Spleen (tissue), 11 donors: ENCODE data around the gene NECTIN1. TPM values are rescaled to one million over a fixed set of nuclear protein-coding genes. Genes with fewer than 3 reads are reported as not detected.
"Not testable (repeated sequence)": the region's sequence is repeated elsewhere in the genome, so short reads cannot be mapped to it uniquely, and the experiment has no call there.

Experiments used
- DNase-seq: peaks from one replicate; pipeline ENCODE4 v3.0.0-alpha.2; 2020
- H3K27ac ChIP-seq, 8 donors: fragments of 200-600 bp; sonication (generic) in 7 of 8; 1 replicate in 4 of 8; 2 replicates in 4 of 8; pipeline versions ENCODE4 v1.5.0 to v1.8.0; 2016 to 2021; ENCODE audit warnings: inconsistent platforms in 4 of 8, mild to moderate bottlenecking in 4 of 8, moderate library complexity in 1 of 8
- H3K27me3 ChIP-seq, 7 donors: fragments of 200-600 bp; sonication (generic) in 6 of 7; replicated peaks in 1 of 7; 1 replicate in 4 of 7; 2 replicates in 3 of 7; pipeline versions ENCODE4 v1.5.0 to v1.8.0; 2016 to 2021; ENCODE audit warnings: inconsistent platforms in 3 of 7, mild to moderate bottlenecking in 1 of 7
- H3K36me3 ChIP-seq, 6 donors: fragments of 200-600 bp; sonication (generic) in 5 of 6; 1 replicate in 4 of 6; 2 replicates in 2 of 6; pipeline versions ENCODE4 v1.5.0 to v1.8.0; 2016 to 2021; ENCODE audit warnings: inconsistent platforms in 2 of 6
- H3K4me1 ChIP-seq, 6 donors: fragments of 200-600 bp; sonication (generic) in 5 of 6; 1 replicate in 3 of 6; 2 replicates in 3 of 6; pipeline versions ENCODE4 v1.5.0 to v1.8.0; 2016 to 2021; ENCODE audit warnings: inconsistent platforms in 3 of 6
- H3K4me3 ChIP-seq, 8 donors: fragments of 200-600 bp; sonication (generic) in 7 of 8; 1 replicate in 4 of 8; 2 replicates in 4 of 8; pipeline versions ENCODE4 v1.5.0 to v1.8.0; 2016 to 2021; ENCODE audit warnings: inconsistent platforms in 4 of 8, mild to moderate bottlenecking in 4 of 8, moderate library complexity in 2 of 8
- H3K9me3 ChIP-seq, 8 donors: fragments of 200-600 bp; sonication (generic) in 7 of 8; 1 replicate in 4 of 8; 2 replicates in 4 of 8; pipeline versions ENCODE4 v1.5.0 to v1.8.0; 2016 to 2021; ENCODE audit warnings: inconsistent platforms in 4 of 8
- CTCF ChIP-seq, 11 experiments: fragments of 200-600 bp in 7 of 11; fragments of 450-650 bp in 4 of 11; sonication (generic) in 4 of 11; IDR thresholded peaks in 8 of 11; conservative IDR thresholded peaks in 3 of 11; 1 replicate in 7 of 11; 2 replicates in 4 of 11; pipeline versions ENCODE4 v1.4.0 to v1.8.0; 2016 to 2021; ENCODE audit warnings: antibody characterized with exemption in 11 of 11, inconsistent platforms in 4 of 11, mild to moderate bottlenecking in 1 of 11
- POLR2A ChIP-seq, 3 donors: fragments of 450-650 bp; IDR thresholded peaks; one replicate each; pipeline ENCODE4 v1.5.1; 2017; ENCODE audit warnings: antibody characterized with exemption in 3 of 3, mild to moderate bottlenecking in 1 of 3
- POLR2AphosphoS5 ChIP-seq, 3 donors: sonication (generic); formaldehyde crosslinking; IDR thresholded peaks; one replicate each; pipeline ENCODE4 v1.5.1; 2017; ENCODE audit warnings: antibody characterized with exemption in 3 of 3
- WGBS, 5 donors: extraction: QIAGEN DNeasy Blood & Tissue Kit in 3 of 5; methylation state at CpG; one replicate each; pipeline versions ENCODE4 v1.1.5 to v1.1.7; 2013 to 2018; 5-methylcytosine and 5-hydroxymethylcytosine counted together
- intact Hi-C: fragments of 100-400 bp; cut with DNase I; formaldehyde crosslinking; loops from one replicate; pipeline ENCODE4 v1.15.0; 2023; ENCODE audit warnings: low total_unique reads
- polyA plus RNA-seq, 3 donors: library from polyadenylated mRNA; stranded (reverse); fragments of 200-250 nt; gene quantifications; one replicate each; pipeline ENCODE4 v1.2.1, GENCODE V29; 2013
- total RNA-seq, 7 donors: library from RNA; depleted of rRNA in 3 of 7; stranded (reverse); fragments of >200 nt in 3 of 7; fragmentation: NEBNext Ultra II Directional in 4 of 7; extraction: Animal tissue kit (Norgen Biotek cat#: 25700) in 4 of 7; gene quantifications; one replicate each; pipeline versions ENCODE4 v1.1.0 to v1.2.1, GENCODE V29; 2016 to 2021
- donor health status: healthy with polysubstance abuse.
- donor health status: DM: no; HTN: no; CAD: no; lungs with moderate emphysema.
- donor health status: DM: no; HTN: no; CAD: no.
- donor health status: Bipolar disorder and iron deficiency.
- donor health status: healthy.
- donor health status: DM: no; HTN: no; CAD: no.
- donor health status: DM: yes; HTN: yes; CAD: no.

NECTIN1 gene
- total and polyA plus RNA-seq, 10 donors = 0.67 to 16.2 (median 5.8) TPM

DNA sequence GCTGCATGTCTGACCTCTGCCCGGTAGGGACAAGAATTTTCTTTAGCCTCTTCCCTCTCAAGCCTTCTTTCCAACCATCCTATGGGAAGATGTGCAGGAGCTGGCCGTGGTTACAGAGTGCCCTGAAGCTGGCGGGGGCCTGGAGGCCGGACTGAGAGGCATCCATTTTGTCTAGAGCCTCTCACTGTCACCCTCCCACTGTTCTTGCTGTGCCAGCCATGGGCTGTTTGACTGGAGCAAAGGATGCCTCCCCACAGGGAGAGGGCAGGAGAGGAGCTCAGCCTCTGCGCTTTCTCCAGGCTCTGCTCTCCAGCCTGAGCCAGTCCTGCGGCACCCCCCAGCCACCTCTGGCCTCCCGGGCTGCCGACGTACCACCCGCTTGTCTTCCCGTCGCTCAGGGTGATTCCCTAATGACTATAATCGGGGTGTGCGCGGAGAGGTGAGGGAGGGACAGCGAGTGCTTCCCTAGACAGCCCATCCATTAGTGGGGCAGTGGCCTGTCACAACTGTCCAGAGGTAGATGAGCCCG, 123.8 kb downstream of the NECTIN1 start:
- no peak for DNase-seq
- Histone ChIP-seq H3K4me3 (no peak overlapping the region), H3K4me1 (no peaks in the 10 kb centered on the region), H3K27me3 (peaks cover 0 to 61% (median 0%) of the 10 kb centered on the region in 7 donors), H3K9me3 (no peaks in the 10 kb centered on the region), H3K36me3 (no peaks in the 10 kb centered on the region), H3K27ac (no peak overlapping the region)
- no peak for TF ChIP-seq POLR2A (IDR thresholded peaks at IDR 0.05)
- TF ChIP-seq CTCF (IDR thresholded peaks at IDR 0.05 in 8 of 11, conservative IDR thresholded peaks at IDR 0.05 in 3 of 11) = no peak
- no peak for TF ChIP-seq POLR2AphosphoS5 (IDR thresholded peaks at IDR 0.05)
- intact Hi-C loops = no loop called here
- WGBS, 5 donors = 66 to 78% (median 77%) methylated on average over 17 of the region's 17 CpGs

DNA sequence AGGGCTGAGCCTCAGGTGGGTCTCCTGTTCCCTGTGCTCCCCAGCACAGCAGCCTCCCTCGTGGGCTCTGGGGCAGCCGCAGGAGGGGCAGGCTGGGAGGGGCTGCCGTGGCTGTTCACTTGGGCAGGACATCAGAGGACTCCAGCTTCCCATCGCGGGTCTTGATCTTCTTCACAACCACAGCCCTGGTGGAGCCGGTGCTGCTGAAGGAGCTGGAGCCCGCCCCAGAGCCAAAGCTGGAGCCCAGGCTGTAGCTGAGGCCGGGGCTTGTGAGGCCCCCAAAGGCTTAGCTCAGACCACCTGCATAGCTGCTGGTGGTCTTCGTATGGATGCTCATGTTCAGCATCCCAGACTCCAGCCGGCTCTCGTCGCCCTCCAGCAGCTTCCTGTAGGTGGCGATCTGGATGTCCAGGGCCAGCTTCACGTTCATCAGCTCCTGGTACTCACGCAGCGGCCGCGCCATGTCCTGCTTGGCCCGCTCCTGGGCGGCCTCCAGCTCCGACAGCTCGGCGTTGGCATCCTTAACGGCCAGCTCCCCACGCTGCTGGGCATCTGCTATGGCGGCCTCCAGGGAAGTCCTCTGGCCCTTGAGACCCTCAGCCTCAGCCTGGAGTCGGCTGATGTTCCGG, 126.1 kb downstream of the NECTIN1 start:
- Histone ChIP-seq H3K27ac (no peak overlapping the region), H3K4me1 (no peaks in the 10 kb centered on the region), H3K4me3 (no peak overlapping the region), H3K36me3 (no peaks in the 10 kb centered on the region), H3K9me3 (no peaks in the 10 kb centered on the region), H3K27me3 (peaks cover 0 to 54% (median 0%) of the 10 kb centered on the region in 7 donors)
- intact Hi-C loops = no loop called here
- no peak for DNase-seq
- TF ChIP-seq POLR2A (IDR thresholded peaks at IDR 0.05) = no peak
- TF ChIP-seq CTCF (IDR thresholded peaks at IDR 0.05 in 8 of 11, conservative IDR thresholded peaks at IDR 0.05 in 3 of 11) = no peak
- TF ChIP-seq POLR2AphosphoS5 (IDR thresholded peaks at IDR 0.05) = no peak
- 69 to 84% (median 83%) methylated on average over 22 to 28 of the region's 28 CpGs for WGBS, 5 donors

GRCh38 chr11:119599864-119600541, 129.0 kb downstream of the NECTIN1 start:
- no peak for TF ChIP-seq POLR2AphosphoS5 (IDR thresholded peaks at IDR 0.05)
- H3K9me3 ChIP-seq = no peaks in the 10 kb centered on the region
- no peaks in the 10 kb centered on the region for H3K36me3 ChIP-seq
- H3K27me3 ChIP-seq = peaks cover 0 to 33% (median 0%) of the 10 kb centered on the region in 7 donors
- WGBS, 5 donors = 65 to 75% (median 71%) methylated on average over 10 of the region's 10 CpGs
- H3K4me1 ChIP-seq = no peaks in the 10 kb centered on the region
- DNase-seq = no peak
- no peak overlapping the region for H3K4me3 ChIP-seq
- H3K27ac ChIP-seq = no peak overlapping the region
- intact Hi-C loops = no loop called here

DNA sequence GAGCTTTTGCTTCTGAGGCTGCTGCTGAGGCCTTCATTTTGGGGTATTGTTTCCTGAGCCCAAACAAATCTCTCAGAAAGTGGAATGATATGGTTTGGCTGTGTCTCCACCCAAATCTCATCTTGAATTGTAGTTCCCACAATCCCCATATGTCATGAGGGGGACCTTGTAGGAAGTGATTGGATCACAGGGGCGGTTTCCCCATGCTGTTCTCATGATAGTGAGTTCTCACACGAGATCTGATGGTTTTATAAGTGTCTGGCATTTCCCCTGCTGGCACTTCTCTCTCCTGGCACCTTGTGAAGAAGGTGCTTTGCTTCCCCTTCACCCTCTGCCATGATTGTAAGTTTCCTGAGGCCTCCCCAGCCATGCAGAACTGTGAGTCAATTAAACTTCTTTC, 133.1 kb downstream of the NECTIN1 start:
- H3K27ac ChIP-seq, intact Hi-C loops, H3K4me1 ChIP-seq, DNase-seq, H3K4me3 ChIP-seq, H3K36me3 ChIP-seq: not testable (repeated sequence)
- Histone ChIP-seq H3K9me3 (peaks cover 0 to 16% (median 6%) of the 10 kb centered on the region in 8 donors), H3K27me3 (peaks cover 0 to 11% (median 0%) of the 10 kb centered on the region in 7 donors)
- WGBS, 5 donors = 20 to 57% (median 33%) methylated on average over 2 of the region's 2 CpGs

GRCh38 chr11:119594639-119595249, 134.3 kb downstream of the NECTIN1 start:
- Histone ChIP-seq H3K4me1 (no peaks in the 10 kb centered on the region), H3K36me3 (no peaks in the 10 kb centered on the region), H3K4me3 (no peak overlapping the region), H3K27me3 (peaks cover 0 to 11% (median 0%) of the 10 kb centered on the region in 7 donors), H3K9me3 (peaks cover 0 to 16% (median 6%) of the 10 kb centered on the region in 8 donors), H3K27ac (no peak overlapping the region)
- intact Hi-C loops = no loop called here
- DNase-seq = no peak
- WGBS, 5 donors = 40 to 50% (median 41%) methylated on average over 4 of the region's 4 CpGs
- no peak for TF ChIP-seq POLR2A (IDR thresholded peaks at IDR 0.05)
- no peak for TF ChIP-seq POLR2AphosphoS5 (IDR thresholded peaks at IDR 0.05)
- no peak for TF ChIP-seq CTCF (IDR thresholded peaks at IDR 0.05 in 8 of 11, conservative IDR thresholded peaks at IDR 0.05 in 3 of 11)
